ENCODE measurements around the gene CINP.
A peak's percentile ranks its signal among the peaks of the same experiment; 100 is the strongest.

CINP gene

DNA sequence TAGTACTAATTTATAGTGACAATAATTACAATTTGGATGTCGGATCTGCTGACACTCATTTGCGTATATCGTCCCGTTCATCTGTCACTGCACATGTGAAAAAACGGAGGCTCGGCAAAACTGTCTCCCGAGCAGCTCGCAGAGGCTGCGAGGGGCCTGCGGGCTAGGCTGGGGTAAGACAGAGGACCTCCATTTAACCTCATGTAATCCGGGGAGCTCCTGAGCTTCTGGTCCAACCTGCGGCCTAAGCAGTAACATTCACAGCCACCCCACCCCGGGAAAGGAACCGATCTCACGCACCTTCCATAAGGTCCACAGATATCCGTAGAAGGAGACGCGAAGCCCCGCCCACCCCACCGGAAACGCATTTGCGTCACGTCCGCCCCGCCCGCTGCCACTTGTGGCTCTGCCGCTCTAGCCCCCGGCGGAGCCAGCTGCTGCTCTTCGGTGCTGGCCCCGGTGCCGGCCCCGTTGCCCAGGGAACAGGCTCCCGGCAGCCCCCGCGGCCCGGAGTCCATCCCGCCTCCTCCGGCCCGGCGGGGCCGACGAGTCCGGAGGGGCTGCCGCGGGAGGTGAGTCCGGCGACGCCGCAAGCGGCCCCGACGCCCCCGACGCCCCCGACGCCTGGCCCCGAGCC is at the start of gene CINP, which contains the start of gene TECPR2:
Gene CINP (minus strand): TSS at position 346 of the 637 bp plus-strand sequence. CDS start 39 bp downstream, at position 307.
Gene TECPR2 (plus strand): TSS at position 397 of the 637 bp plus-strand sequence. CDS start 13,781 bp downstream, outside the sequence.
- peak; percentile 81 for DNase-seq

DNA sequence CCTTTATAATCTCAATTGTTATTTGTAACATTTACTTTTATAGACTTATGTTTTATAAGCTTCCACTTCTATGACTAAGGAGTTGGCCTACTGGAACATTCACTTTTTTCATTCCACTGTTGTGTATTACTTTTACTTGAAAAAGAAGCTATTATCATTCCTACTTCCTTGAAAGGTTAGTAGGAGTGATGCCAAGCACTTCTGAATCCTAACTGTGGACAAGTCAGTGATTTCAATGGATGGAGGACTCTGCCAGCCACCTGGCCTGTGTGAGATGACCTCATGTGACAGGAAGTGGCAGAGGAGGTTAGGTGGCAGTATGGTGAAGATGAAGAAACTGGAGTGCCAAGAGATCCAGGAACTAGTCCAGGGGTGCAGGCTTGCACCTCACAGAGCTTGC is 46.0 kb upstream of the CINP start:
- no peak for DNase-seq

DNA sequence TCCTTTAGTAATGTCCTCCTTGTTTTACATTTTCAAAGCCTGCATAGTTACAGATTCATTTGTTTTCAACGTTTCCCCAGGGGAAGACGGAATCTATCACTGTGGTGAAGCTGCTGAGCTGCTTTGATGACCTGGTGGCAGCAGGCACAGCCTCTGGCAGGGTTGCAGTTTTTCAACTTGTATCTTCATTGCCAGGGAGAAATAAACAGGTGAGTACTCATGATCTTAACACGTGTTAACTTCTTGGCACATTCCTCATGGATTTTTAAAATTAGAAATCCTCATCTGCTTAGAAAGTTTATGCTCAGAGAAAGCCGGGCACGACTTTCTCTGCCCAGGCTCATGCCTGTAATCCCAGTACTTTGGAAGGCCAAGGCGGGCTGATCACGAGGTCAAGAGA is 44.6 kb upstream of the CINP start:
- DNase-seq, result no peak

DNA sequence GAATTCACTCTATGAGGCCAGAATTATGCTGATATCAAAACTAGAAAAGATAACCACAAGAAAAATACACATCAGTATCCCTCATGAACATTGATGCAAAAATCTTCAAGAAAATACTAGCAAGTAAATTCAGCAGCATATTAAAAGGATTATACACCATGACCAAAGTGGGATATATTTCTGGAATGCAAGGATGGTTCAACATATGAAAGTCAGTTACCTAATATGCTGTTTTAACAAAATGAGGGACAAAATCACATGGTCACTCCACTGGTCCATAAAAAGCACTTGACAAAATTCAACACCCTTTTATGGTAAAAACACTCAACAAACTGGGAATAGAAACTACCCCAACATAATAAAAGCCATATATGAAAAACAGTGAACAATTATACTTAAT is 40.3 kb upstream of the CINP start:
- DNase-seq, result no peak

DNA sequence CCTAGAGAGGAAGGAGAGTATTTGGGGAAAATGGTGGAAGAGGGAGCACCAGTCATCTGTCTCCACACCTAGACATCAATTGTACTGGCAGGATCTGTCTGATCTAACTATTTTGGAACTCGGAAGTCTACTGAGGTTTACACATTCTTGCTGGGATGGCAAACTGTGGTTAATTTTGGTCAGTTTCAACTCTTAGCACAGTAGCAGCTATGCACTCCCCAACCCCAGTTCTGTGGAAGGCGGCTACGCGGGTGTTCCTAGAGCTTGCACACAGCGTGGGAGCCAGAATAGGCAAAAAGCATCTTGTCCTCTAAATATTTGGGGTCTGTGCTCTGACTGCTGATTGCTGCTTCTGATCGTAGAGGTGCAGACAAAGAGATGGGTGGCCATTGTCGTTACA is 33.8 kb upstream of the CINP start:
- no peak for DNase-seq

DNA sequence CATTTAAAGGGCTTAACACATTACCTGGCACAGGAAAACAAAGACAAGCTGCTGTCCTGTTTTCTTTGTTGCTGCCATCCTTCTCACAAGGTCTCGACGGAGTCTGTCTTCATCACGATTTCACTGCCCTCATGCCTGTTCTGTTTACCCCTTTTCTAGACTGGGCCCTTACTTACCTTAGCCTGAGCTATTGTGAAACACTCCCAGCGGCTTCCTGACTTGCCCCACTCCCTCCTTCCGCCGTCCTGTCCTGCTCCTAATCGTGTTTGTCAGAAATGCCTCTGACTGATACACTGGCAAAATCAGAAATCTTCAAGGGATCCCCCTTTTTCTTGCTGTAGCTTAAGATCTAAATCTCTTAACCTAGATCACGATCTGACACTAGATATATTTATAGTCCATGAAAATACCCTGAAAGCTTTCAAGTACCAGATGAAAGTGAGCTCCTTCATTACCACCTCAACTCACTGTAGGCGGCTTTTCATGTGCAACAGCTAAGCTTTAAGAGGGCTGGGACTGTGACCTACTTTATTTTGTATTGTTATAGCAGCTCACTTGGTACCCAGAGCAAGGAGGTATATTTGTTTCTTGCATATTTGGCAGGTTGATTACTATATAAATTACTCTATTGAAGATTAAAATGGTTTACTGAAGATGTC is 32.2 kb upstream of the CINP start:
- no peak for DNase-seq

DNA sequence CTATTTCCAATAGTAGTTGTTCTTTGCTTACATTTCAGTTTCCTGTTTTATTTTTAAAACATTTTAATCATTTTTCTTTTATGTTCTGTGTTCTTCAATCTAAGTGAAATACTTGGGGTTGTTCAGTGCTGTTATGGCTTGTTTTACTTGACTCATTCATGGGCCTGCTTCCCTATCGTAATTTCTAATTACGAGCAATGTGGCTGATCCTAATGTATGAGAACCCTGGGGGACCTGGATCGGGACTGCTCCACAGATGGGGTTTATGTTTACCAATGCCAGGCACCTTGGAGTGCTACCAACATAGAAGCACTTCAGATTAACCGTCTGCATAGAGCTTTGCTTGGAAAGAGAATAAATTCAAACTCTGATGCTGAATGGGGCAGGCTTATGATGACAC is 29.8 kb upstream of the CINP start:
- DNase-seq, result no peak

DNA sequence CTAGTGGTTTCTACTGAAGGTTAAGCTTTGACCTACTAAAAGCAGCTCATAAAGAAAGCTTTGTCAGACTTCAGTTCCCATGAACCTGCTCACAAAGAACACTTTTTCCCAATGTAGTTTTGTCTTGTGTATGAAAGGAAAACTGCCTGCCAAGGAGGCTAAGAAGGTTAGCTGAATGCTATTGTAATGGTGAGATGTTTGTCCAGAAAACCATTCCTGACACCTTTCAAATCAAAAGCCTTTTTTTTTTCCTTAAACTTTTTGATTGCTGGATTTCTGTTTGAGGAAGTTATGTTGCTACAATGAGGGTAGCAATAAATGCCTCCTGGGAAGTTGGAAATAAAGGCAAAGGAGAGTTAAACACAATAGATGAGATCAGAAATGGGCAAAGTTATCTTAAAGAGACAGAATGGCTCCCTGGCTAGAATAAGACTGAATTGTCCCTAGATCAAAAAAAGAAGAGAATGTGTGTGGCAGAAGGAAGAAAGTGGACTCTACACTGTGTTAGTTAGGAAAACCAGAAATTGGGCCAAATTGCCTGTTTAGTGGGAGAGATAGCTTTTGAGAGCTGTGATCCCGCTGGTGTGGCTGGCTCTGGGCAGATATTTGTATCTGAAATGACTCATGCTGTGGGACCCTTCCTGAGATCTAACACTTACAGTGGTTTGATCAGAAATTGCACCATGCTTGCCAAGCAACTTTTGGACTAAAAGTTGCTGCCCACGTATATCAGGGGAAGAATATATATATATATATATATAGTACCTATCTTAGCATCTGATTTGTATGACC is 27.6 kb upstream of the CINP start:
- DNase-seq, result no peak

DNA sequence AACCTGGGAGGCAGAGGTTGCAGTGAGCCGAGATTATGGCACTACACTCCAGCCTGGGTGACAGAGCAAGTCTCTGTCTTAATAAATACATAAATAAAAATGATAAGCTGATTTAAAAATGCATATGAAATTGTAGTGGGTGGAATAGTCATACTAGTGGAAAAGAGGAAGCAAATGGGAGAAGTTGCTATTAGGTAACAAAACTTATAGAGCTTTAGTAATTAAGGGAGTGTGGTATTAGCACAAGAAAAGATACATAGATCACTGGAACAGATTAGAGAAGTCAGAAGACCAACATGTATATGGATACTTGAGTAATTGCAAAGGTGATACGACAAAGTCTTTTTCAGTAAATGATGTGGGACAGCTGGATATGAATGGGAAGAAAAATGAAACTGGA is 26.6 kb upstream of the CINP start:
- DNase-seq, result no peak

DNA sequence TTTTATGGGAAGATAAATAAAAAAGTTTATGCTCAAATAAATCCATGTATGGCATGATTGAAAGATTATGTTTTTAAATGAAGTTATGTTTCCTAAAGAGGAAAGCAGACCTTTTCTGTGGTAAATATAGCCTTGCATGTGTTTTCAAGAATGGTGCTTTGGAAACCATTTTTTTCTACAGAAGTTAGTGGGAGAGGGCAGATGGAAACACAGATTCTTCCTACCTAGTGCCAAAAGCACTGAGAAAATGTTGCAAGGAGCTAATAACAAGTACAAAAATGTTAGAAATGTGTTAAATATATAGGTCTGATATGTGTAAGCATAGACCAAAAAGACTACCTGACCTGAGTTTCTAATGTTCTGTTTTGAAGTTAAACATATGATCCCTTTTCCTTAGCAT is 24.4 kb upstream of the CINP start:
- DNase-seq, result no peak

DNA sequence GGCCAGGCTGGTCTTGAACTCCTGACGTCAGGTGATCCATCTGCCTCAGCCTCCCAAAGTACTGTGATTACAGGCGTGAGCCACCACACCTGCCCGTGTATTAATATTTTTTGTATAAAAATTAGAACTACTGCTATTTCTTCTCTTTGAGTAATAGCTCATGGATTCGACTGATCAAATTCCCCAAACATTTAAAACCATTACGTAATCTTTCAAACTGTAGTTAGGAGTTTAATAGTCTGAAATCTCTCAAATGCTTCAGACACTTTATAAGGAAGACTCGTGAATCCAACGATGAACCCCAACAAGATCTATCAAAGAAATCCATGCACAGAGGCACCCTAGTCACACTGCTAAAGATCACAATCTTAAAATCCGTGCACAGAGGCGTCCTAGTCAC is 16.1 kb upstream of the CINP start:
- DNase-seq, result no peak

DNA sequence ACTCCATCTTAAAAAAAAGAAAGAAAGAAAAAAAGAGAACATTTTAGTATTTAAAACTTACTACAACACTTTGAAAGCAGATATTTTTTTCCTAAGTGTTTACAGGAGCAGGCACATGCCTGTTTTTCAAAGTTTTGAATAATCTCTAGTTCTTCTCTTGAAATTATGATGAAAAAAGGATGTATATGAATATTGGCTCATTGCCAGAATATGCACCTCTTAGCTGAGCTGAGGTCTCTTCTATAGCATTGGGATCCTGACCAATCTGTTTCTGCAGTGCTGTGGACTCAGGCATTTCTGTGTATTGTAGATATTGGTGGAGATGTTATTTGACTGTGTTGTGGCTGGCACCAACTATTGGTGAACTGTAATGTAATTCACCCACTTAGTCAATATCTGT is 15.0 kb upstream of the CINP start:
- no peak for DNase-seq

DNA sequence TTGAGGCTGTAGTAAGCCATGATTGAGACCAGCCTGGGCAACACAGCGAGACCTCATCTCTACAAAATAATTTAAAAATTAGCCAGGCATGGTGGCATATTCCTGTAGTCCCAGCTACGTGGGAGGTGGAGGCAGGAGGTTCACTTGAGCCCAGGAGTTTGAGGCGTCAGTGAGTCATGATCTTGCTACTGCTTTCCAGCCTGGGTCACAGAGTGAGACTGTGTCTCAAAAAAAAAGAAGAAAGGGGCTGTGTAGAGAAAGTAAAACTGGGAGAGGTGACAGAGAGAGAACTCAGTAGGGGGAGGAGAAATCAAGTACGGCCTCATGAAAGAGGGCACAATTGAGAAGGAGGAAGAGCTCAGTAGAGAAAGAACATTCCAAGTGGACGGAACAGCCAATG is 12.4 kb upstream of the CINP start:
- no peak for DNase-seq

DNA sequence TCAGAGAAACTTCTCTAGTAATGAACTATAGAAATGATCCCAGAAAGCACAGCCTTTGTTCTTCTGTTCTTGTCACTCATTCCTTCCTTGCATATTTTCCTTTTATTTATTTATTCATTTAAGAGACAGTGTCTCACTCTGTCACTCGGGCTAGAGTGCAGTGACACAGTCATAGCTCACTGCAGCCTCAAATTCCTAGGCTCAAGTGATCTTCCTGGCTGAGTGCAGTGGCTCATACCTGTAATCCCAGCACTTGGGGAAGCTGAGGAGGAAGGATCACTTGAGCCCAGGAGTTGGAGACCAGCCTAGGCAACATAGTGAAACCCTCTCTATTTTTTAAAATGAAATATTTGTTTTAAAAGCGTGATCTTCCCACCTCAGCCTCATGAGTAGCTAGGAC is 11.6 kb upstream of the CINP start:
- DNase-seq, result no peak

DNA sequence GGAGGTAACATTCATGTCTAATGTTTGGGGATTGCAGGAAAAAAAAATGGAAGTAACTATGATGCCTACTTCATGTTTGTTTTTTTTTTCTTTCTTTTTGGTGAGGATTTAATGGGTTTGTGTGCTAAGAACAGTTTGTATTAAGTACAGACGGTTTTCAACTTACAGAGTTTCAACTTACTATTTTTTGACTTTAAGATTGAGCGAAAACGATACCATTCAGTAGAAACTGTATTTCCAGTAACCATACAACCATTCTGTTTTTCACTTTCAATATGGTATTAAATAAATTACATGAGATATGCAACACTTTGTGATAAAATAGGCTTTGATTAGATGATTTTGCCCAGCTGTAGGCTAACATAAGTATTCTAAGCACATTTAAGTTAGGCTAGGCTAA is 10.4 kb upstream of the CINP start:
- DNase-seq, result no peak

DNA sequence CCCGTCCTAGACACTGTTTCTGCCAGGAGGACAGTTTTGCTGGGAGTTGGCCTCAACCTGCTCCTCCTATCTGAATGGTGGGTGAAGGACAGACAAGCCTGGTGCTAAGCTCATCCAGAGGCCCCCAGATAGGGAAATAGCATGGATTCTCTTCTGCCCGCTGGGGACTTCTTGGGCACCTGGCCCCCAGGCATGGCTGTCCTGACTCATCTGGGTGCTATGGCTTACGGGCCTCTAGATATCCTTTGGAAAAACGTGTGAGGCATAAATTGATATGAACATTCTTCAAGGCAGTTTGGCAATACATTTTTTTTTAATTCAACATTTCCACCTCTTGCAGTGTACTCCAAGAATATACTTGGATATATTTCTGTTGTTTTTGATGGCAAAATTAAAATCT is 8.7 kb upstream of the CINP start:
- DNase-seq, result no peak

DNA sequence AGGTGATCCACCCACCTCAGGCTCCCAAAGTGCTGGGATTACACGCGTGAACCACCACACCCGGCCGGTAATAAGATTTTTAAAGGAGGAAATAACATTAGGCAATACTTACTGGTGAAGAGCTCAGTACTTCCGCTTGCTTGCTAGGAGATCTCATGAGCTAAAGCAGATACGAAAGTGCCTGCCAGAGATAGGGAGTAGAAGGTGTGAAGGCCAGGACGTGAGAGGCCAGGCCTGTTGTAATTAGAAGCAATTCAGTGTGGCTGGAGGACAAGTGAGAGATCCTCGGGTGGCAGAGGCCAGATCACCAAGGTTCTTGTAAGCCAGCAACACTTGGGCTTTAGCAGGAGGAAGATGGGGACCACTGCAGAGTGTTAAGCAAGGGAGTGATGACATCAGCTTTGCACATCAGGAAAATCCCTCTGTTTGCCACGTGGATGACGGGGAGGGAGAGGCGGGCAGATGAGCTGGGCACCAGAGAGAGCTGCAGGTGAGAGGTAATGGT is 7.7 kb upstream of the CINP start:
- no peak for DNase-seq

DNA sequence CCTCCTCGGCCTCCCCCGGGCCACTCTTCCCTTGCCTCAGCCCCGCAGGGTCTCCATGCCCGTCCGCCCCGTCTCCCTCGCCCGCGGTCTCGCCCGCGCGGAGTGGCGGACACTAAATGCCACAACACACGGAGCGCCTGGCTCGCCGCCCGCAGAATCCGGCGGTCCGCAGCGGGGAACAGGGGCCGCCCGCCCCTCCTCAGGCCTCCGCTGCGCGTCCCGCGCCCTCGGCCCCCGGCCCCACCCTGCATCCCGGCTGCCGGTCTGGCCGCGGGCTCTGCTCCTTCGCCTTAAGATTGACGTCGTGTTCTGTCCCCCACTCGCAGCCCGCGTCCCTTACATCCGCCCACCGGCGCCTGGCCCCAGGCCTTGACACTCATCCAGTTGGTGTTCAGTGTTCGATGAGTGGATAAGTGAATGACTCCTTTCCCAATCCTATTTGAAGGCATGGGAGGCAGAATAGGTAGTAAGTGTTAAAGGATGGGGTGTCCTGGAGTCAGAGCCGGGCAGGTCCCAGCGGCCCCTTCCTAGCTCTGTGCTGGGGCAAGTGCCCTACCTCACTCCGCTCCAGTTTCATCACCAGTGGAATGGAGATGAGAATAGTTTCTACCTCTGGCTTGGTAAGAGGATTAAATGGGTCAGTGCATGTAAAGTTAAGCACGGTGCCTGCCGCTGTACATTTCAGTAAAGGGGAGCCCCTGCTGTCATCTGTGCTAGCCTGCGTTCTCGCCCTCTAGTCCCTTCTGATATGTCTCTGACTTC is 673 bp upstream of the CINP start:
- DNase-seq, result no peak

DNA sequence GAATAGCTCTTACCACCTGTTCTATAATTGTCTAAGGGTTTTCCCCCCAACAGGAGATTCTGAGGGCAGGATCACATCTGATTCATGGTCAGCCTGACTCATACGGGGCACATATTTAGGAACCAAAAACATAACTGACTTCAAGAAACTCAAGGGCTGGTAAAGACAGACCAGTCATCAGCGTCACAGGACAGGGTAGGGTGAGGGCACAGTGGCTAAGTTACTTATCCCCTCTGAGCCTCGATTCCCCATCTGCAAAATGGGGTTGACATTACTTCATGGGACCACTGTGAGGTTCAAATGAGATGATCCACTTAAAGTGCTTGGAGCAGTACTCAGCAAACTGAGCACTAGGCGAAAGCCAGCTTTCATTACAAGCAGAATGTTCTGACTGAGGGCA is 606 bp downstream of the CINP start:
- no peak for DNase-seq

DNA sequence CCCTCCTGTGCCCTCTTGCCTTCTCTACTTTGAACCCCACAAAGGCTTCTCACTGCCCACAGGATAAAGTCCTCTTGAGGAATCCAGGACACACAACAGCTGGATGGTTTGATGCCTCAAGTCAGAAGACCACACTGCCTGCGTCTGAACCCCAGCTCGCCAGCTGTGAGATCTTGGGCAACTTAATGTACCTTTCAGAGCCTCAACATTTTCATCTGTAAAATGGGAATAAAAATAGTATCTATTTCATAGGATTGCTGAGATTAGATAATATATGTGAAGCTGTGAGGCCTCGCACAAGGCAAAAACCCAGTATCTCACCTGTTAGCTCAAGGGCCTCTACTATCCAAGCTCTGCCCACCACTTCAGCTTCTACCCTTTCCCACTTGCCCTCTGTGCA is 2.3 kb downstream of the CINP start:
- no peak for DNase-seq

DNA sequence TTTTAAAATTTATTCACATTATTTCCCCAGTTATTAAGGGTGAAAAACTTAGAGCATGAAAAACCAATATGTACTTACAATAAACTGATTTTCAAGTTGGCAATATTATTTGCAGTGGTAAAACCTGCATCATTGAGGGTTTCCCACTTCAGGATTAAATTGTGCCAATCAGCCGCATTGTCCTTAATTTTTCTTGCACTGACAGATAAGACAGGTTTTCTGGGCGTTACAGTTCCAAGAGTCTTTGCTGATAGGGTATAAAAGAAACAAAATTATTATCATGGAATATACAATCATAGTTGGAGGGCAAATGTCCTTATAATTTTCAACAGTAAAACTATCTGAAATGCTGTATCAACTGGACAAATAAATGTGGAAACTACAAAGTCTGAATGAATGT is 3.3 kb downstream of the CINP start:
- no peak for DNase-seq

DNA sequence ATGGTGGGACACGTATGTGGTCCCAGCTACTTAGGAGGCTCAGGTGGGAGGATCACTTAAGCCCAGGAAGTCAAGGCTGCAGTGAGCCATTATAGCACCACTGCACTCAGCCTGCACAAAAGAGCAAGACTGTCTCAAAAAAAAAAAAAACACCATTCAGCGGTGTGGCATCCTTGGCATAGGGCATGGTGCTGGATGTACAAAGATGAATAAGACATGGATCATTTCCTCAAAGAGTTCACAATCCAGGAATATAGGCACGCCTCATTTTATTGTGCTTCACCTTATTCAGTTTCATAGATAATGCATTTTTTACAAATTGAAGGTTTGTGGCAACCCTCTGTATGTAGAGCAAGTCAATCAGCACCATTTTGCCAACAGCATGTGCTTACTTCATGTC is 6.4 kb downstream of the CINP start:
- DNase-seq, result no peak

DNA sequence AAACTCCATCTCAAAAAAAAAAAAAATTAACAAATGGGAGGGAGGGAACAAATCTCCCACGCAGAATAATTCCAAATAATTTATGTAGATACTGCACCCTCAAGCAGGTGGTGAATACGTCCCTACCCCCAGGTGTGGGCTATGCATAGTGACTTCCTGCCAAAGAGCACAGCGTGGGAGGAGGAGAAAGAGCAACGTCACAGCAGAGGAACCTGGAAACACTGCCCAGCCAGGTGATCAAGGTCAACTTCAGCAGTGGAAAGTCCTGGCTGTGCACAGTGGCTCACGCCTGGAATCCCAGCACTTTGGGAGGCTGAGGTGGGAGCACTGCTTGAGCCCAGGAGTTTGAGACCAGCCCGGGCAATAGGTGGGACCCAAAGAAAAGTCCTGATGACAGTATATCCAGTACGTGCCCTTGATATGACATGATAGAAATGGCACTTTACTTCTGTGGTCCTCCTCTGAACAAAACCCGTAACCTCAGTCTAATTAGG is 9.5 kb downstream of the CINP start:
- DNase-seq, result no peak

Data from NCI-H1417 treated with DMSO at 0.1 percent for 48 hours (cell line).